IgD-negative memory B cell (primary cell): ENCODE measurements around the gene DHPS. TPM values are rescaled to one million over a fixed set of nuclear protein-coding genes. Genes with fewer than 3 reads are reported as not detected.
A peak's percentile ranks its signal among the peaks of the same experiment; 100 is the strongest.
"Not testable (repeated sequence)": the region's sequence is repeated elsewhere in the genome, so short reads cannot be mapped to it uniquely, and the experiment has no call there.

ENCODE experiments used
- H3K27ac Mint-ChIP-seq, 3 donors: one replicate each; pipeline ENCODE4 v1.8.0; 2020 to 2022; ENCODE audit warnings: mild to moderate bottlenecking in 3 of 3, mixed read lengths in 3 of 3, moderate library complexity in 1 of 3
- H3K27me3 Mint-ChIP-seq: one replicate; pipeline ENCODE4 v1.8.0; 2021; ENCODE audit warnings: mixed read lengths
- H3K36me3 Mint-ChIP-seq: one replicate; pipeline ENCODE4 v1.8.0; 2020; ENCODE audit warnings: mild to moderate bottlenecking, mixed read lengths
- H3K4me1 Mint-ChIP-seq, 3 donors: one replicate each; pipeline ENCODE4 v1.8.0; 2020 to 2022; ENCODE audit warnings: mixed read lengths in 3 of 3, mild to moderate bottlenecking in 1 of 3
- H3K4me3 Mint-ChIP-seq, 4 donors: one replicate each; pipeline ENCODE4 v1.8.0; 2020 to 2022; ENCODE audit warnings: mild to moderate bottlenecking in 4 of 4, mixed read lengths in 4 of 4, moderate library complexity in 3 of 4
- H3K9me3 Mint-ChIP-seq, 3 donors: one replicate each; pipeline ENCODE4 v1.8.0; 2020 to 2021; ENCODE audit warnings: mixed read lengths in 3 of 3, mild to moderate bottlenecking in 1 of 3
- polyA plus RNA-seq: library from polyadenylated mRNA; unstranded; fragments of 300-500 nt; fragmentation: Illumina TruSeq; gene quantifications from one replicate; pipeline ENCODE4 v1.2.3, GENCODE V29; 2021

The DHPS gene
- 111 TPM for polyA plus RNA-seq

- Mint-ChIP-seq H3K4me1 (peaks cover 12 to 18% (median 17%) of the 10 kb centered on the region in 3 donors), H3K9me3 (no peaks in the 10 kb centered on the region)
These were observed at the start of gene DHPS for GRCh38 chr19:12681074-12681987. DHPS (minus strand) TSS chr19:12681880; CDS start chr19:12681766, 114 bp downstream.

GRCh38 chr19:12731337-12731736 is 49.7 kb upstream of the DHPS start:
- H3K9me3 Mint-ChIP-seq, result no peaks in the 10 kb centered on the region
- H3K4me1 Mint-ChIP-seq, result peaks cover 22 to 36% (median 29%) of the 10 kb centered on the region in 3 donors
- peaks cover 6% of the 10 kb centered on the region for H3K36me3 Mint-ChIP-seq
- H3K27me3 Mint-ChIP-seq, result no peaks in the 10 kb centered on the region
- peak overlapping the region in 1 of 3 donors; percentile 88 for H3K27ac Mint-ChIP-seq
- peak overlapping the region in 1 of 4 donors; percentile 65 for H3K4me3 Mint-ChIP-seq

More at GRCh38 chr19:12681074-12681987, at the start of gene DHPS:
- Mint-ChIP-seq H3K27me3 (no peaks in the 10 kb centered on the region), H3K27ac (peak within 1 kb of the TSS; percentile 88 to 98 (median 95)), H3K4me3 (peak within 1 kb of the TSS; percentile 88 to 97 (median 95)), H3K36me3 (peaks cover 8% of the 10 kb centered on the region)

GRCh38 chr19:12730064-12730463 is 48.4 kb upstream of the DHPS start:
- H3K27me3 Mint-ChIP-seq, result no peaks in the 10 kb centered on the region
- peak overlapping the region; percentile 71 to 91 (median 85) for H3K4me3 Mint-ChIP-seq

GRCh38 chr19:12727745-12728433 is 46.2 kb upstream of the DHPS start:
- no peaks in the 10 kb centered on the region for H3K9me3 Mint-ChIP-seq

More at GRCh38 chr19:12730064-12730463, 48.4 kb upstream of the DHPS start:
- Mint-ChIP-seq H3K36me3 (peaks cover 6% of the 10 kb centered on the region), H3K27ac (peak overlapping the region; percentile 62 to 89 (median 88)), H3K4me1 (peaks cover 23 to 35% (median 29%) of the 10 kb centered on the region in 3 donors), H3K9me3 (no peaks in the 10 kb centered on the region)

GRCh38 chr19:12726988-12727316 is 45.3 kb upstream of the DHPS start:
- peak overlapping the region in 2 of 3 donors; percentile 77 to 94 for H3K27ac Mint-ChIP-seq
- H3K36me3 Mint-ChIP-seq, result peaks cover 5% of the 10 kb centered on the region
- no peaks in the 10 kb centered on the region for H3K9me3 Mint-ChIP-seq
- H3K27me3 Mint-ChIP-seq, result no peaks in the 10 kb centered on the region
- peak overlapping the region in 1 of 4 donors; percentile 85 for H3K4me3 Mint-ChIP-seq
- peaks cover 26 to 34% (median 31%) of the 10 kb centered on the region in 3 donors for H3K4me1 Mint-ChIP-seq

More at GRCh38 chr19:12727745-12728433, 46.2 kb upstream of the DHPS start:
- peaks cover 5% of the 10 kb centered on the region for H3K36me3 Mint-ChIP-seq
- peak overlapping the region in 2 of 3 donors; percentile 76 to 77 for H3K27ac Mint-ChIP-seq
- peaks cover 27 to 39% (median 31%) of the 10 kb centered on the region in 3 donors for H3K4me1 Mint-ChIP-seq
- H3K27me3 Mint-ChIP-seq, result no peaks in the 10 kb centered on the region
- H3K4me3 Mint-ChIP-seq, result peak overlapping the region in 1 of 4 donors; percentile 57

GRCh38 chr19:12725612-12726011 is 43.9 kb upstream of the DHPS start:
- H3K4me3 Mint-ChIP-seq, H3K36me3 Mint-ChIP-seq, H3K9me3 Mint-ChIP-seq, H3K27me3 Mint-ChIP-seq, H3K27ac Mint-ChIP-seq: not testable (repeated sequence)
- peaks cover 31 to 36% (median 32%) of the 10 kb centered on the region in 3 donors for H3K4me1 Mint-ChIP-seq

- Mint-ChIP-seq H3K36me3 (peaks cover 5% of the 10 kb centered on the region), H3K27me3 (no peaks in the 10 kb centered on the region), H3K4me3 (peak within 1 kb of the TSS; percentile 89 to 99 (median 98)), H3K27ac (peak within 1 kb of the TSS; percentile 96 to 99 (median 98)), H3K9me3 (no peaks in the 10 kb centered on the region), H3K4me1 (peaks cover 25 to 28% (median 25%) of the 10 kb centered on the region in 3 donors)
These were observed 42.2 kb upstream of the DHPS start, which contains the start of gene TNPO2 for GRCh38 chr19:12723641-12724426. TNPO2 (minus strand) TSS chr19:12723932; CDS start chr19:12720977, 2,955 bp downstream.

- H3K4me1 Mint-ChIP-seq, result peaks cover 25 to 28% (median 25%) of the 10 kb centered on the region in 3 donors
These were observed 41.6 kb upstream of the DHPS start for GRCh38 chr19:12723381-12723640.

GRCh38 chr19:12722566-12723380 is 41.1 kb upstream of the DHPS start:
- H3K27ac Mint-ChIP-seq, result peak overlapping the region; percentile 96 to 99 (median 98)
- H3K9me3 Mint-ChIP-seq, result no peaks in the 10 kb centered on the region
- peak overlapping the region; percentile 89 to 99 (median 98) for H3K4me3 Mint-ChIP-seq
- no peaks in the 10 kb centered on the region for H3K27me3 Mint-ChIP-seq
- H3K4me1 Mint-ChIP-seq, result peaks cover 25 to 28% (median 25%) of the 10 kb centered on the region in 3 donors
- H3K36me3 Mint-ChIP-seq, result peaks cover 5% of the 10 kb centered on the region

More at GRCh38 chr19:12723381-12723640, 41.6 kb upstream of the DHPS start:
- Mint-ChIP-seq H3K27me3 (no peaks in the 10 kb centered on the region), H3K27ac (peak overlapping the region; percentile 96 to 99 (median 98)), H3K4me3 (peak overlapping the region; percentile 89 to 99 (median 98)), H3K36me3 (peaks cover 5% of the 10 kb centered on the region), H3K9me3 (no peaks in the 10 kb centered on the region)

GRCh38 chr19:12721656-12722565 is 40.2 kb upstream of the DHPS start:
- Mint-ChIP-seq H3K4me3 (peak overlapping the region; percentile 89 to 99 (median 98)), H3K36me3 (peaks cover 5% of the 10 kb centered on the region), H3K27me3 (no peaks in the 10 kb centered on the region), H3K27ac (peak overlapping the region; percentile 78 to 98 (median 96)), H3K4me1 (peaks cover 25 to 28% (median 25%) of the 10 kb centered on the region in 3 donors), H3K9me3 (no peaks in the 10 kb centered on the region)

- peaks cover 3% of the 10 kb centered on the region for H3K36me3 Mint-ChIP-seq
- peak overlapping the region; percentile 55 to 98 (median 92) for H3K27ac Mint-ChIP-seq
- H3K4me1 Mint-ChIP-seq, result peaks cover 23 to 27% (median 25%) of the 10 kb centered on the region in 3 donors
These were observed 39.4 kb upstream of the DHPS start for GRCh38 chr19:12720851-12721655.

GRCh38 chr19:12720296-12720695 is 38.6 kb upstream of the DHPS start:
- Mint-ChIP-seq H3K4me1 (peaks cover 23 to 27% (median 25%) of the 10 kb centered on the region in 3 donors), H3K27ac (peak overlapping the region in 2 of 3 donors; percentile 1 to 92)

More at GRCh38 chr19:12720851-12721655, 39.4 kb upstream of the DHPS start:
- Mint-ChIP-seq H3K27me3 (no peaks in the 10 kb centered on the region), H3K4me3 (peak overlapping the region; percentile 83 to 98 (median 94)), H3K9me3 (no peaks in the 10 kb centered on the region)

More at GRCh38 chr19:12720296-12720695, 38.6 kb upstream of the DHPS start:
- H3K9me3 Mint-ChIP-seq, result no peaks in the 10 kb centered on the region
- no peaks in the 10 kb centered on the region for H3K27me3 Mint-ChIP-seq
- peaks cover 3% of the 10 kb centered on the region for H3K36me3 Mint-ChIP-seq
- H3K4me3 Mint-ChIP-seq, result peak overlapping the region; percentile 63 to 92 (median 78)
